GM12801 (cell line): ENCODE measurements around the gene CLIP1.

ENCODE experiments used
- CTCF ChIP-seq: IDR thresholded peaks from one replicate; pipeline ENCODE4 v1.5.1; 2011; ENCODE audit warnings: control low read depth; ENCODE audit not compliant: insufficient read length; ENCODE audit errors: extremely low read depth

Gene CLIP1

GRCh38 chr12:122298071-122298748, 124.3 kb downstream of the CLIP1 start:
- TF ChIP-seq CTCF, result no peak

DNA sequence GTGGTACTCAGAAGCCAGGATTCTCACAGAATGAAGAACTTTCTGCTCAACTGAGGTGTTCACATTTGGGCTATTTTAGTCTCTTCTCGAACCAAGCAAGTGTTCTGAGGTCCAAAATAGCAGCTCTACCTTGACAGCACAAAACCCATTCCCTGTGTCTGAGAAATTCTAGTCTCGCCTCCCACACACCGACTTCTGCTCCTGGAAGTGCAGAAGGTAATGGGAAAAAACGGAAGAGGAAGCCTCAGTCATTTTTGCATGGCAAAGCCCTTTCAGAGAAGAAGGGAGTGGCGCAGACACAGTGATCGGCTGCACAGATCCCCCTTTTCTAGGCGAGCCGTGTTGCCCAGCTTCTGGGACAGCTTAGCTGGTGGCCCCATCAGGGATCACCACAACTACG, 125.0 kb downstream of the CLIP1 start:
- TF ChIP-seq CTCF, result no peak

DNA sequence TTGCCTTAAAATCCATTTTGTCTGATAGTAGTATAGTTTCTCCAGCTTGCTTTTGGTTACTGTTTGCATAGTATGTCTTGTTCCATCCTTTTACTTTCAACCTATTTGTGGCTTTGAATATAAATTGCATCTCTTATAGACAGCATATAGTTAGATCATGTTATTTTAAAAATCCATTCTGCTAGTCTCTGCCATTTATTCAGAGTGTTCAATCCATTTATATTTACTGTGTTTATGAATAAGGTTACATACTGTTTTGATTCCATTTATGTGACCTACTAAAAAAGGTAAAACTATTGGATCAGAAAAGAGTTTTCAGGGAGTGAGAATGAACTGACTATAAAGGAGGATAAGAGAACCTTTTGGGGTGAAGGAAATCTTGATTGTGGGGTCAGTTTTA, 126.6 kb downstream of the CLIP1 start:
- no peak for TF ChIP-seq CTCF

- TF ChIP-seq CTCF, result no peak
Observed at GRCh38 chr12:122293081-122293480, 129.4 kb downstream of the CLIP1 start.

- TF ChIP-seq CTCF, result no peak
Observed at GRCh38 chr12:122291431-122291830, 131.0 kb downstream of the CLIP1 start.

DNA sequence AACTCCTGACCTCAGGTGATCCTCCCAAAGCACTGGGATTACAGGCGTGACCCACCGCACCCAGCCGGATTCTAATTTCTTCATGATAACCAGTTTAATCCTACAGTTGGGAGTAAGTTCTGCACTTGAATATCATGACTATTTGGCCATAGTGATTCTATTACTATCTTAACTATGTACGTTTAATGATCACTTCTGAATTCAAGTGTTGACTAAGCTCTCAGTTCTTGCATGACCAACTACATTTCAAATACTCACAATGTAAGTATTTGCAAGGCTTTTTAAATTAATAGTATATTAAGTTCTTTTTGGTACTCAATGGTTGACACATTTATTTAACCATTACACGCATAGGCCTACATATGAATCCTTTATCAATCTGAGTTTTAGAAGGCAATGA, 138.8 kb downstream of the CLIP1 start:
- no peak for TF ChIP-seq CTCF

GRCh38 chr12:122282061-122282460, 140.4 kb downstream of the CLIP1 start:
- no peak for TF ChIP-seq CTCF

GRCh38 chr12:122276242-122276641, 146.2 kb downstream of the CLIP1 start:
- TF ChIP-seq CTCF, result no peak
